ENCODE results near the gene ATP2A3. TPM values are rescaled to one million over a fixed set of nuclear protein-coding genes. Genes with fewer than 3 reads are reported as not detected.

Gene ATP2A3
- total RNA-seq, 2 donors from 2014 or later: 43.8 to 49.5 TPM

DNA sequence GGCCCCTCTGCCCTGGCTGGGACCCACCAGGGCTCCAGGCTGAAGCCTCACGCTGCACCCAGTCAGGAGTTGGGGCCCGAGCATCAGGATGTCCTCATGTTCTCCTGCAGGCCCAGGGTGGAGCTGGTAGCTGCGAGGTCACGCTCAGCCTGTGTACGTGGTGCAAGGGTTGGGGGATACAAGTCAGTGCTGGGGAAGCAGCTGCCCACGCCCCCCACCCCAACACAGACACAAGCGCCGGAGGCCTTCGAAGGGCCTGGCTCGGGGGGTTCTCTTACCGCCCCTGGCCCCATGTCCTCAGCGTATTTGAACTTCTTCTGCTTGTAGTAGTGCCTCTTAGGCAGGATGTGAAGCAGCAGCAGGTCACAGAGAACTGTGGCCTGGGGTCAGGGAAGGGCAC, 66.5 kb downstream of the ATP2A3 start:
- H3K4me3 ChIP-seq: no peak overlapping the region
- DNase-seq: no peak
- H3K27me3 ChIP-seq: no peaks in the 10 kb centered on the region
- TF ChIP-seq, protein P1, sequence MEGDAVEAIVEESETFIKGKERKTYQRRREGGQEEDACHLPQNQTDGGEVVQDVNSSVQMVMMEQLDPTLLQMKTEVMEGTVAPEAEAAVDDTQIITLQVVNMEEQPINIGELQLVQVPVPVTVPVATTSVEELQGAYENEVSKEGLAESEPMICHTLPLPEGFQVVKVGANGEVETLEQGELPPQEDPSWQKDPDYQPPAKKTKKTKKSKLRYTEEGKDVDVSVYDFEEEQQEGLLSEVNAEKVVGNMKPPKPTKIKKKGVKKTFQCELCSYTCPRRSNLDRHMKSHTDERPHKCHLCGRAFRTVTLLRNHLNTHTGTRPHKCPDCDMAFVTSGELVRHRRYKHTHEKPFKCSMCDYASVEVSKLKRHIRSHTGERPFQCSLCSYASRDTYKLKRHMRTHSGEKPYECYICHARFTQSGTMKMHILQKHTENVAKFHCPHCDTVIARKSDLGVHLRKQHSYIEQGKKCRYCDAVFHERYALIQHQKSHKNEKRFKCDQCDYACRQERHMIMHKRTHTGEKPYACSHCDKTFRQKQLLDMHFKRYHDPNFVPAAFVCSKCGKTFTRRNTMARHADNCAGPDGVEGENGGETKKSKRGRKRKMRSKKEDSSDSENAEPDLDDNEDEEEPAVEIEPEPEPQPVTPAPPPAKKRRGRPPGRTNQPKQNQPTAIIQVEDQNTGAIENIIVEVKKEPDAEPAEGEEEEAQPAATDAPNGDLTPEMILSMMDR (IDR thresholded peaks at IDR 0.05): no peak
- TF ChIP-seq POLR2A (IDR thresholded peaks at IDR 0.05): no peak
- H3K36me3 ChIP-seq (replicated peaks in 1 of 2; ENCODE audit: insufficient read depth in 1 of 2, low read depth in 2 of 2): no peaks in the 10 kb centered on the region
- intact Hi-C loops (cut with DNase I): no loop called here
- no peaks in the 10 kb centered on the region for H3K9me3 ChIP-seq
- 86 to 96% methylated on average over 9 to 12 of the region's 12 CpGs for WGBS, 2 donors
- ATAC-seq: no peak
- H3K4me1 ChIP-seq: peaks cover 67% of the 10 kb centered on the region
- peak overlapping the region in 1 of 4 donors; percentile 28 for H3K27ac ChIP-seq

DNA sequence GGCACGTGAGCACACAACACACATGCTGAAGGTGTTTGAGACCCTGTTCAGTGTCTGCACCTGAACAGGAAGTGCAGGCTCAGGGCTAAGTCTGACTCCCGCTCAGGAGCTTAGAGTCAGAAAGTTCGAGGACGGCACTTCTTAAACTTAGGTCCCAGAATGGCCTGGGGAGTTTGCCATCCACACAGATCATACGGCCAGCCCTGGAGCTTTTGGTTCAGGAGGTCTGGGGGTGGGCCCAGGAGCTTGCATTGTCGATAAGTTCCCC, 67.3 kb downstream of the ATP2A3 start:
- peak overlapping the region; percentile 70 to 80 (median 77) for H3K27ac ChIP-seq
- 79 to 85% methylated on average over 3 to 6 of the region's 6 CpGs for WGBS, 2 donors
- no peaks in the 10 kb centered on the region for H3K9me3 ChIP-seq
- DNase-seq: no peak
- TF ChIP-seq, protein P1 (IDR thresholded peaks at IDR 0.05): no peak
- no peak for TF ChIP-seq POLR2A (IDR thresholded peaks at IDR 0.05)
- intact Hi-C loops (cut with DNase I): no loop called here
- ATAC-seq: no peak
- no peak overlapping the region for H3K4me3 ChIP-seq
- peaks cover 65% of the 10 kb centered on the region for H3K4me1 ChIP-seq
- H3K27me3 ChIP-seq: no peaks in the 10 kb centered on the region
- H3K36me3 ChIP-seq (replicated peaks in 1 of 2; ENCODE audit: insufficient read depth in 1 of 2, low read depth in 2 of 2): no peaks in the 10 kb centered on the region

DNA sequence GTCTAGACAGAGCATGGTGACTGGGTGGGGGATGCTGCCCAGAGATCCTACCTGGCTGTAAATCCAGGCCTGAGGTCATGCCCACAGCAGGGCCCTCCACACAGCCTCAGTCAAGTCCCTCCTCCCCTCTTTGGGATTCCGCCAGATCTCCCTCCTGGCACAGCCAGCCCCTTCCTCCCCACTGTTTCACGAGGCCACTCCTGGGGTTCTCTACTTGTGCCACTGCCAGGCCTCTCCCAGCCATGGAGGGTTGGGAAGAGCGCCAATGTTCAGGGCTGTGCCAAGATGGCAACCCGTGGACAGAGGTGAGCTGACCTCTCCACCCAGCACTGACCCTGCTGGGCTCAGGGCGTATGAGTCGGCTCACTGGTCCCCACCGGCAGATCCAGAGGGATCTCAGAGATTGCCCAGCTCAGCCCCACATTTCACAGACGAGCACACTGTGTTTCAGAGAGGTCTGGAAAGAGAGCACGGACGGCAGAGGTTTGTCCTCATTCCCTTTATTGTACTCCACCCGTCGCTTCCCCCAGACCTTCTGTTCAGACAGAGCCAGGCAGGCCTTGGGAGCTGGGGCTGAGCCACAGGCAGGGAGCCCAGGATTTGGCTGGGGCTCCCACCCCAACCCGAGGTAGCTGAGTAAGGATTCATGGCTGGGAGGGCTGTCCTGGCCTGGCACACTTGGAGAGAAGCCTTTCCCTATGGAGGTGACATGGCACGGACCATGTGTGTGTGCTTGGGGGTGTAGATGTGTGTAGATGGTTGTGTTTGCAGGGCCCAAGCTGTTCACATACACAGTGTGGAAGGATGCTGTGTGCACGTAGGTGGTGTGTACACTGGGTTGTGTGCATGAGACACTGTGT, 67.9 kb downstream of the ATP2A3 start:
- WGBS, 2 donors: 50 to 52% methylated on average over 2 to 15 of the region's 15 CpGs
- Histone ChIP-seq H3K27me3 (no peaks in the 10 kb centered on the region), H3K4me3 (no peak overlapping the region), H3K9me3 (no peaks in the 10 kb centered on the region), H3K27ac (peak overlapping the region; percentile 70 to 80 (median 77)), H3K4me1 (peaks cover 65% of the 10 kb centered on the region), H3K36me3 (replicated peaks in 1 of 2; ENCODE audit: insufficient read depth in 1 of 2, low read depth in 2 of 2) (no peaks in the 10 kb centered on the region)
- TF ChIP-seq, protein P1 (IDR thresholded peaks at IDR 0.05): no peak
- no peak for TF ChIP-seq POLR2A (IDR thresholded peaks at IDR 0.05)
- ATAC-seq (no peak), DNase-seq (peak in 3 of 4 donors; percentile 54 to 79 (median 71))
- intact Hi-C loops (cut with DNase I): no loop called here

DNA sequence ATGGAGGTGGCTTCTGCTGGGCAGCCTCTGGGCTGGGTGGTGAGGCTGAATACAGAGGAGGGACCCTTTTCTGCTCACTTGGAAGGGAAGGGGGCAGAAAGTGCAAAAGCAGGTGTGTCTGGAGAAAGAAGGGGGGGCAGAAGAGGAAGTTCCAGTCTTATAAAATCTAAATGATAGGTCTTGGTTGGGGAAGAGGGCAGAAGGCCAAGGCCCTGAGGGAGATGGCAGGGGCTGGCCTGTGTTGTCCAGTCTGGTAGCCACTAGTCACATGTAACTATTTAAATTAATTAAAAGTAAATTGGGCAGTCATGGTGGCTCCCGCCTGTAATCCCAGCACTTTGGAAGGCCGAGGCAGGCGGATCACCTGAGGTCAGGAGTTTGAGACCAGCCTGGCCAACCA, 68.9 kb downstream of the ATP2A3 start:
- intact Hi-C loops (cut with DNase I): no loop called here
- ATAC-seq: no peak
- TF ChIP-seq, protein P1 (IDR thresholded peaks at IDR 0.05): no peak
- TF ChIP-seq POLR2A (IDR thresholded peaks at IDR 0.05): no peak
- Histone ChIP-seq H3K27me3 (no peaks in the 10 kb centered on the region), H3K4me1 (peaks cover 64% of the 10 kb centered on the region), H3K36me3 (replicated peaks in 1 of 2; ENCODE audit: insufficient read depth in 1 of 2, low read depth in 2 of 2) (no peaks in the 10 kb centered on the region), H3K9me3 (no peaks in the 10 kb centered on the region), H3K27ac (peak overlapping the region; percentile 74 to 80 (median 77)), H3K4me3 (no peak overlapping the region)
- WGBS, 2 donors: 72 to 73% methylated on average over 3 of the region's 3 CpGs
- peak in 1 of 4 donors; percentile 41 for DNase-seq

DNA sequence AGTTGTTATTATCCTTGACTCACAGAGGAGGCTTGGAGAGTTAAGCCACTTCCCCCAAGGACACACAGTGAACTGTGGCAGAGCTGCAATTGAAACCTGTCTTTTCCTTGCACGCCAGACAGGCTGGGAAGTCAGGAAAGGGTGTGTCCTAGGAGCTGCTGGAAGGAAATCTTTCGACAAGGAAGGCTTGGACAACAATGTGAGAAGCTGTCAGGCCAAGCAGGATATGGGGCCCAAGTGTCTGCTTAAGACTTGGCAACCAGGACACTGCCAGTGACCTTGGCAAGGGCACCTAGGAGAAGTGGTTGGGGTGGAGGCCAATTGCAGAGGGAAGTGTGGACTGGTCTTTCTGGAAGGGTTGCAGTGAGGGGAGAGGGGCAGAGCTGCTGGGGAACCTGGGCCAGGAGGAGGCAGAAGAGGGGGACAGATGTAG, 69.3 kb downstream of the ATP2A3 start:
- H3K36me3 ChIP-seq (replicated peaks in 1 of 2; ENCODE audit: insufficient read depth in 1 of 2, low read depth in 2 of 2): no peaks in the 10 kb centered on the region
- peak overlapping the region; percentile 74 to 80 (median 77) for H3K27ac ChIP-seq
- intact Hi-C loops (cut with DNase I): no loop called here
- DNase-seq (peak; percentile 64 to 82 (median 80)), ATAC-seq (peak; percentile 13)
- no peak overlapping the region for H3K4me3 ChIP-seq
- 16 to 18% methylated on average over 2 of the region's 2 CpGs for whole genome bisulfite sequencing, 2 donors
- H3K4me1 ChIP-seq: peaks cover 64% of the 10 kb centered on the region
- H3K9me3 ChIP-seq: no peaks in the 10 kb centered on the region
- no peaks in the 10 kb centered on the region for H3K27me3 ChIP-seq
- peak in 2 of 3 donors; percentile 31 to 35 for TF ChIP-seq POLR2A (IDR thresholded peaks at IDR 0.05)
- TF ChIP-seq, protein P1 (IDR thresholded peaks at IDR 0.05): no peak

Measured in body of pancreas (tissue), 4 donors.